GM19455 (cell line): ENCODE results near the gene TAF4.
A peak's percentile ranks its signal among the peaks of the same experiment; 100 is the strongest.
"Not testable (repeated sequence)": the region's sequence is repeated elsewhere in the genome, so short reads cannot be mapped to it uniquely, and the experiment has no call there.

ENCODE experiments used
- ATAC-seq: cut with Tn5 transposase; IDR thresholded peaks from one replicate; pipeline ENCODE4 v1.9.1; 2021; ENCODE audit not compliant: unreplicated experiment

Gene TAF4

GRCh38 chr20:62065674-62066338, at the start of gene TAF4:
TSS of gene TAF4 (minus strand) at chr20:62065881. CDS start at chr20:62065810, 71 bp downstream.
- ATAC-seq: peak; percentile 59

GRCh38 chr20:62114894-62115293, 49.2 kb upstream of the TAF4 start:
- ATAC-seq: no peak

GRCh38 chr20:62112368-62112767, 46.7 kb upstream of the TAF4 start:
- ATAC-seq: no peak

GRCh38 chr20:62111148-62111547, 45.5 kb upstream of the TAF4 start:
- no peak for ATAC-seq

- ATAC-seq: no peak
Observed at GRCh38 chr20:62105592-62105991, 39.9 kb upstream of the TAF4 start.

- no peak for ATAC-seq
Observed at GRCh38 chr20:62104791-62105345, 39.2 kb upstream of the TAF4 start.

- no peak for ATAC-seq
Observed at GRCh38 chr20:62104234-62104789, 38.6 kb upstream of the TAF4 start.

- ATAC-seq: no peak
Observed at GRCh38 chr20:62103508-62104233, 38.0 kb upstream of the TAF4 start.

GRCh38 chr20:62101078-62101477, 35.4 kb upstream of the TAF4 start:
- ATAC-seq: no peak

- no peak for ATAC-seq
Observed at GRCh38 chr20:62097881-62098407, 32.3 kb upstream of the TAF4 start.

- ATAC-seq: no peak
Observed at GRCh38 chr20:62096421-62097380, 31.0 kb upstream of the TAF4 start.

- no peak for ATAC-seq
Observed at GRCh38 chr20:62089393-62089792, 23.7 kb upstream of the TAF4 start.

- ATAC-seq: no peak
Observed at GRCh38 chr20:62088258-62089127, 22.8 kb upstream of the TAF4 start.

- no peak for ATAC-seq
Observed at GRCh38 chr20:62087632-62088031, 22.0 kb upstream of the TAF4 start.

GRCh38 chr20:62087227-62087626, 21.5 kb upstream of the TAF4 start:
- no peak for ATAC-seq

- ATAC-seq: no peak
Observed at GRCh38 chr20:62085206-62085605, 19.5 kb upstream of the TAF4 start.

- ATAC-seq: not testable (repeated sequence)
Observed at GRCh38 chr20:62084224-62084623, 18.5 kb upstream of the TAF4 start.

- ATAC-seq: no peak
Observed at GRCh38 chr20:62083312-62083711, 17.6 kb upstream of the TAF4 start.

GRCh38 chr20:62080249-62080990, 14.7 kb upstream of the TAF4 start:
- no peak for ATAC-seq
